Embryonic facial prominence (tissue), 1 donor: ENCODE results near the gene CEMIP.
"Not testable (repeated sequence)": the region's sequence is repeated elsewhere in the genome, so short reads cannot be mapped to it uniquely, and the experiment has no call there.

Source experiments
- DNase-seq: peaks from one replicate; pipeline ENCODE4 v3.0.0-alpha.2; 2016; ENCODE audit errors: extremely low spot score

CEMIP gene

GRCh38 chr15:80953953-80954778 lies 175.0 kb downstream of the CEMIP start:
- DNase-seq: no peak

GRCh38 chr15:80955571-80956452 lies 176.6 kb downstream of the CEMIP start:
- DNase-seq: not testable (repeated sequence)

DNA sequence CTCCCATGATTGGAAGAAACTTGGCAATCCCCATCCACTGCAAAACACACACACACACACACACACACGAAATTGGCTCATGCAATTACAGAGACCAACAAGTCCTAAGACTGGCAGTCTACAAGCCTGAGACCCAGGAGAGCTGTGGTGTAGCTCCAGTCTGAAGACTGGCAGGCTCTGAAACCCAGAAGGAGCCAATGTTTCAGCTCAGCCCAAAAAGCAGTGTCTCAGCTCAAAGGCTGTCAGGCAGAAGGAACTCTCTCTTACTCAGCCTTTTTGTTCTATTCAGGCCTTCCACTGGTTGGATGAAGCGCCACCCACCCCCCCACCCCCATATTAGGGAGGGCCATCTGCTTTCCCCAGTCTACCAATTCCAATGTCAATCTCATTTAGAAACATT lies 178.4 kb downstream of the CEMIP start:
- DNase-seq: no peak

GRCh38 chr15:80957976-80958375 lies 178.8 kb downstream of the CEMIP start:
- no peak for DNase-seq

- DNase-seq: no peak
Observed at GRCh38 chr15:80958818-80959495, 179.8 kb downstream of the CEMIP start.

- DNase-seq: not testable (repeated sequence)
Observed at GRCh38 chr15:80965454-80965853, 186.3 kb downstream of the CEMIP start.

- no peak for DNase-seq
Observed at GRCh38 chr15:80966431-80967197, 187.4 kb downstream of the CEMIP start.

DNA sequence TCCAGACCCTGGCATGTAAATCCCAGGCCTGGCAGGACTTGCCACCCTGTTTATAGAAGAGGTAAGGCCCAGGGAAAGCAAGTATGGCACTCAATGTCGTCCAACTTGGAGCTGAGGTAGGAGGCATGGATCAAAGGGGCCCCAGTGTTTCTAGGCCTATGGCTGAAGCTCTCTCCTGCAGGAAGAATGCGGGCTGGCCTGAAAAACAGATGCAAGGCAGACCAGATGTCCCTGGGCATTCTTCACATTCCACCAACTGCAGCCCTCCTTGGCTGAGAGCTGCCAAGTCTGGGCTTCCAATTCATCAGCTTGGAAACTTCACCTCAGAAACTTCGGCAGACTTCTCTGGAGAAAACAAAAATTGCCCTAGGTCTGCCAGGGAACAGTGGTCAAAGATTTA lies 188.3 kb downstream of the CEMIP start:
- no peak for DNase-seq

GRCh38 chr15:80967991-80968510 lies 188.9 kb downstream of the CEMIP start:
- DNase-seq: no peak

DNA sequence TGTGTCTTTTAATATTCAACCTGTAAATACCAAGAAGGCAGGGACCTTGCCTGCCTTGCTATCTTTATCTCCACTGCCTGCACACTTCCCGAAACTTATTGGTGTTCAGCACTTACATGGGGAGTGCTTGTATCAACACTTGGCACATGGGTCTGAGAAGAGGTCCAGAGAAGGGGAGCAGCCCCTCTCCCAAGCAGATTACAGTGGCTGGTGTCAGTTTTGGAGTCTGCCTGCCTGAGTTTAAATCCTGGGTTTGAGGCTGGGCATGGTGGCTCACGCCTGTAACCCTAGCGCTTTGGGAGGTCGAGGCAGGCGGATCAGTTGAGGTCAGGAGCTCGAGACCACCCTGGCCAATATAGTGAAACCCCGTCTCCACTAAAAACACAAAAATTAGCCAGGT lies 190.1 kb downstream of the CEMIP start:
- DNase-seq: no peak

DNA sequence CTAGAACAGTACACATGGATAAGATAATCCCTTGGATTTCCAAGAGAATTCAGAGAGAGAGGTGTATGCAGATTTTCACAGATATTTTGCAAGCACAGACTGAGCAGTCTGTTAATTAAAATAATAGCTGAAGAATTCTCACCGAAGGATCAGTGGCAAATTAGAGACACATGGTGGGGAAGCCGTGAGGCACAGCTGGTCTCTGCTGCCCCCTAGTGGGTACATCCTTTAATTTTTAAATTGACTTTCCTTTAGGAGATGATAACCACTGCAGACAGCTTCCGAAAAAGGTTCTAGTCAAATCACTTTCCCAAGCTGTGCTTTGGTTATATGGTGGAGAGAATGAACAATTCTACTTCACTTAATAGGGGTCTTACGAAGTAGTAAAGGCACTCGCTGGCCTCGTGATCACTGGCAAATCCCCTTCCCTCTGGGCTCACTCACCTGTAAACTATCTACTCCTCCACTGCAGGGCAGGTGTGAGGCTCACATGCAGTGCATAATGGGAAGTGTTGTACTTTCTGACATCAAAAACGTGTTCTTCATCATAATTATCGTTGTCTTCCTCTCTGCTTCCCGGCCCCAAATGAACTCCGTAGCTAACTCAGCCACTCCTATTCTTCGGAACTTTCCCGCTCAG lies 191.0 kb downstream of the CEMIP start:
- peak; percentile 56 for DNase-seq

GRCh38 chr15:80970658-80971057 lies 191.5 kb downstream of the CEMIP start:
- DNase-seq: no peak

GRCh38 chr15:80971143-80971542 lies 192.0 kb downstream of the CEMIP start:
- no peak for DNase-seq

DNA sequence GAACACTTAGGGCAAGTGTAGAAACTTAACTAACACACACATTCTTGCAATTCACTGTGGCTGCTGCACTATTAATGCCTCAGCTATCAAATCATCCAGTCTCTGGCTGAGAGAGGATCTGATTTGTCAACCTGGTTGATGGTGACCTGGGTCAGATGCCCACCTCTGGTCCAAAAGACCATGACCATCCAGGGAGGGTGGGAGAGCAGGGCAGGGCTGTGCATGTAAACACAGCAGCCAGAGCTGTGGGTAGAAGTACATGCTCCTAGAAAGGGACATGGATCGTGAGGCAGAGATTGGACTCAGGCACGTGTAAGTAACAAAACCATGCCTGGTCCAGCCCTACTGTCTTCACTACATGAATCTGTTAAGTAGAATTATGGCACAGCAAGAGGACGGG lies 193.1 kb downstream of the CEMIP start:
- no peak for DNase-seq

- DNase-seq: no peak
Observed at GRCh38 chr15:80974914-80975313, 195.7 kb downstream of the CEMIP start.

DNA sequence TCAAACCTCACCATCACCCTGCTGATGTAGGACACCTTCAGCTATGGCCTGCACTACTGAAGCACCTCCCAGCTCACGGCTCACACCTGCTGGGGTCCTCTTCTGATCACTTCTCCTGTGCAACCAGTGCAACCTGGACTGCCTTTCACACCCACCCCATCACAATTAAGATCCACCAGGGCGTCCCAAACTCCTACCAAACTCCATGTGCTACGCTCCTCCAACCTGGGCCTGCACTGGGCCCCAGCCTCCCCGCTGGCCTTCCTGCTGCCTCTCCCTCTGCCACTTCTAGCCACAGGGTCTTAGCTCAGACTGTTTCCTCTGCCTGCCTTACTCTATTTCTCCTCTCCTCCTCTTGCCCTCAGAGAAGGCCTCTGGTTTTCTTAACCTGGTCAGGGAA lies 197.7 kb downstream of the CEMIP start:
- DNase-seq: no peak

DNA sequence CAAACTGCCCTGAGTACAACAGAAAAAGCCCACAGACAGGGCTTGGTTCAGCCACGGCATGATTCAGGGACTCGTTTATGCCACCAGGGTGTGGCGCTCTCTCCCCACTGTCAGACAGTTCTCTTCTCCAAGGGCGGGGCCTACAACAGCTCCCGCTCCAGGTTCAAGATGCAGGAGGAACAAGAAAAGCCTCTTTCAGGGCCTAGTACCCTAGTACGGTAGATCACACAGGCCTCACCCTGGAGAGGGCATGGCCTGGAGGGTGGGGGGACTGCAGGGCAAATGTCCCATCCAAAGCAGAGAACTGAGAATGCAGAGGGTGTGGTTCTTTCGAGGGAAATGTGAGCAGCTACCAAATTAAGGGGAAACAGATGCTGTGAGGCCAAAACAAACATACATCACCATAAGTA lies 198.5 kb downstream of the CEMIP start:
- DNase-seq: peak; percentile 30

- no peak for DNase-seq
Observed at GRCh38 chr15:80978685-80979329, 199.6 kb downstream of the CEMIP start.

DNA sequence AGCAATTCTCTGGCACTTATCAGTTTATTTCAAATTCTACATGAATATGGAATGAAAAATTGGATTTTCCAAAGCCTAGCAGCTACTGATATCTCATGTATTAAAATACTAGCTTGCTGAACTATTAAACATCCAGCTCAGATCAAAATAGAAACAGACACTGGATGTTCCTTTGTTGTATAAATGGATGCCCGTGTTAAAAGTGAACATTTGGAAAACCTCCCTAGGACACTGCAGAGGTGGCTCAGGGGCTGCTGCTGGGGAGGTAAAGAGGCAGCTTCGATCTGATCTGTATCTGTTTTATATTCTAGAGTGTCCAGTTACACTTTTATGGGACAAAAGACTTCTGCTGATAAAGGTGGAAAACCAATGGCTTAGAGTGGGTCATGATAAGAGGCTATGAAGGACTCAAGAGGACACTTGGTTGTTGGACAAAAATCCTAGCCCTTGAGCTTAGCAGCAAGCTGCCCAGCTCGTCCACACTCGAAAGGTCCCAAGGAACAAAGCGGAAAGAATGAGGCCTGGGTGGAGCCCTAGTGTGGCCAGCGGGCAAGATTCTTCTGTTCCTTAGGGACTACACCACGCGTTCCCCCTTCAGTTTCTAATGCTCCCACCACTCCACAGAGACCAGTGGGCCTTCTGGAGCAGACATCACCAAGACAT lies 200.5 kb downstream of the CEMIP start:
- no peak for DNase-seq

GRCh38 chr15:80982205-80982604 lies 203.0 kb downstream of the CEMIP start:
- no peak for DNase-seq
